ENCODE data around the gene RND1.
A peak's percentile ranks its signal among the peaks of the same experiment; 100 is the strongest.
"Not testable (repeated sequence)": the region's sequence is repeated elsewhere in the genome, so short reads cannot be mapped to it uniquely, and the experiment has no call there.

Gene RND1

DNA sequence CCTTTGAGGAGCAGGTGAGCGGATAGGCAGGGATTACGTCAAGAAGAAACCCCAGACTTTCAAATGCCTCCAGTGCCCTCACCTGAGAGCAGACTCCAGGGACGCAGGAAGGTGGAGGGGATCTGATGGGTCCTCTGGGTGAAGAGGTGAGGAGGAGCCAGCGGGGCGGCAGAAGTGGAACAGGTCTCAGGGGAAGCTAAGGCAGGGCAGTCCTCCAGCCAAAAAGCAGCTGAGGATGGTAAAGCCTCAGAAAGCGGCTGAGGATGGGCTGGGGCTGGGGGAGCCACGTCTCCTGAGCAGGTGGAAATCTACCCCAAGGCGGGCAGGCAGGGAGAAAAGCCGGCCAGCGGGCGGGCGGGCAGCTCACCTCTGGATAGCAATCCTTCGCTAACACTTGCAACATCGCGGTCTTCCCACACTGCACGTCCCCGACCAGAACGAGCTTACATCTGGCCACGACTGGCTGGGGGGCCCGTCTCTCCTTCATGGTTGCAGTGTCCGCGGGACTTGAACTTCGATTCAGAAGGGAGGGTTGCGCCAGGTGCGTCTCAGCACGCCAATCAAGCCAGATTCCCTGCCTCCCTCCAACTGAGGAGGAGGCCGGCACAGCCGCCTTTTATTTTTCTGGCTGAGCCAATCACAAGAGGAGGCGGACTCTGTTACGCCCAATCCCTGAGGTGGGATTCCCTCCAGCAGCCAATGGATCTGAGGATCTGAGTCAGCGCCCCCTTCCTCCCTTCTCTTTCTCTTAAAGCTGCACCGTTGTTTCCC lies at the start of gene RND1:
TSS of gene RND1 (minus strand) at position 590 of the 771 bp plus-strand sequence. CDS start at position 487, 103 bp downstream.
- peak; percentile 58 to 77 for DNase-seq (ENCODE audit: extremely low read depth in 1 of 2, low read depth in 1 of 2)

DNA sequence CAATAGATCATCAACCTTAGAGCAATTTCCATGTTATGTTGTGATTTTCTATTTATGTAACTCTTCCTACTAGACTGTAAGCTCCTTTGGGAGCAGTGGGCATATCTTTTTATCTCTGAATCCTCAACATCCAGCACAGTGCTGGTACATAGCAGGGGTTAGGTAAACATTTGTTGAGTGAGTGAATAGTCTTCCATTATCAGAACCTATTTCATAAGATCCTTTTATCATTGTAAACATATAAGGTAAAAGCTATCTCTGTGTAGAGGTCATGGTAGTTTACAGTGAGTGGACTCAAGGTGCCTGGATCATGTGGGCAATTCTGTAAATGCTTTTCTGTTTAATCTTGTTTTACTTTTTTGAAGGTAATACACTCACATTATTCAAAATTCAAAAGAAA lies 44.5 kb upstream of the RND1 start:
- DNase-seq (ENCODE audit: extremely low read depth in 1 of 2, low read depth in 1 of 2): no peak

DNA sequence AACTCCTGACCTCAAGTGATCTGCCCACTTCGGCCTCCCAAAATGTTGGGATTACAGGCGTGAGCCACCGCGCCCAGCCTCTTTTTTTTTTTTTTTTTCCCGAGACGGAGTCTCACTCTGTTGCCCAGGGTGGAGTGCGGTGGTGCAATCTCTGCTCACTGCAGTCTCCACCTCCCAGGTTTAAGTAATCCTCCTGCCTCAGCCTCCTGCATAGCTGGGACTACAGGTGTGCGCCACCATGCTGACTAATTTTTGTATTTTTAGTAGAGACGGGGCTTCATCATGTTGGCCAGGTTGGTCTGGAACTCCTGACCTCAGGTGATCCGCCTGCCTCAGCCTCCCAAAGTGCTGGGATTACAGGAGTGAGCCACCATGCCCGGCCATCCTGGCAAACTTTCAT lies 44.0 kb upstream of the RND1 start:
- not testable (repeated sequence) for DNase-seq (ENCODE audit: extremely low read depth in 1 of 2, low read depth in 1 of 2)

DNA sequence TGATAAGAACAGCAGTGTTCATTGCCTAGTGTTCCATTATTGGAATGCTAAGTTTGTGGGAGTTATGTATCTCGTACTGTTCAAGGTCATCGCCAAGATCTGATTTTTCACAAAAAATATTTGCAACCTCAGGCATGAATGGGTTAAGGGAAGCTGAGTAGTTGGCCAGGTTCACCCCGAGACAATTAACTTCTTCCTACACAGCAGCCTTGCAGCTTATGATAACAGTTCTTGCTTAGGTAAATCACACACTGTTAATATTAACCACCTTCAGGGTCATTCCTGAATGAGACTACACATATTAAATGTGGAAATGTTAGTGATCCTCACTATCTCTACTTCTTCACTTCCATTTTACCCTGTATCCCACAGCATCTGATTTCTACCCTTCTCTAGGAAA lies 41.6 kb upstream of the RND1 start:
- DNase-seq (ENCODE audit: extremely low read depth in 1 of 2, low read depth in 1 of 2): no peak

DNA sequence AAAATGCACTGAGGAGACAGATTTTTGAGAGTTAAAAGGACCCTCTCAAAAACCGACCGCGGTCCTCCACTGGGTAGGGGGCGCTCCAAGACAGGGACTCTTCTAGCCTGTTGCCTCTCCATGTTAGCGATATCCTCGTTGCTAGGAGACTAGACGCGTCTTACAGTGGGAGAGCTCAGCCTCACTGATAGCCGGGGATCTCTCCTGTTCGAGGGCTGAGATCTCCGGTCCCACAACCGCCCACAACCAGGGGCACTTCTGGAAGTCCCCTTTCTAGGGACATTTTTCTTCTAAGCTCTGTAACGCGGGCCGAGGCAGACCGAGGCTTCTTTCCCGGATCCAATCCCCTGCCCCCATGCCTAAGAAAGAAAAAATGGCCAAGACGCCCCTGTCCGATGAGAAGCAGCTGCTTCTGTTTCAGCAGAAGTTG lies 38.3 kb upstream of the RND1 start:
- DNase-seq (ENCODE audit: extremely low read depth in 1 of 2, low read depth in 1 of 2): peak; percentile 71 to 72

DNA sequence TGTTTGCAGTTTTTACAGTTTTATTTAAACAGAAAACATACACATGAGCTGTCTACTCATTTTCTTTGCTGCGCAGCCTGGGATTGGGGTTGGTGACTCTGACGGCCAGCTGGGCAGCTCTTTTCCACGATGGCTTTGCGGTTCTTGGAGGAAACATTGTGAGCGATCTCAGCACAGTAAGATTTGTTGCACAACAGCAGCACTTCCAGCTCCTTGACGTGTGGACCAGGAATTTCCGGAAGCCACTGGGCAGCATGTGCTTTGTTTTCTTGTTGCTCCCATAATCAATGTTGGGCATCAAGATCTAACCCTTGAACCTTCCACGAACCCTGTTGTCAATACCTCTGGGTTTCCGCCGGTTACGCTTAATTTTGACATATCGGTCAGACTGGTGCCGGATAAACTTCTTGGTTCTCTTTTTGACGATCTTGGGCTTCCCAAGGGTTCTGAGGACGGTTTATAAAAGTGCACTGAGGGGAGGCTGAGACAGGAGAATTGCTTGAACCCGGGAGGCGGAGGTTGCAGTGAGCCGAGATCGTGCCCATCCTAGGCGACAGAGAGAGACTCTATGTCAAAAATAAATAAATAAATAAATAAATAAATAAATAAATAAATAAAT lies 37.8 kb upstream of the RND1 start:
- no peak for DNase-seq (ENCODE audit: extremely low read depth in 1 of 2, low read depth in 1 of 2)

DNA sequence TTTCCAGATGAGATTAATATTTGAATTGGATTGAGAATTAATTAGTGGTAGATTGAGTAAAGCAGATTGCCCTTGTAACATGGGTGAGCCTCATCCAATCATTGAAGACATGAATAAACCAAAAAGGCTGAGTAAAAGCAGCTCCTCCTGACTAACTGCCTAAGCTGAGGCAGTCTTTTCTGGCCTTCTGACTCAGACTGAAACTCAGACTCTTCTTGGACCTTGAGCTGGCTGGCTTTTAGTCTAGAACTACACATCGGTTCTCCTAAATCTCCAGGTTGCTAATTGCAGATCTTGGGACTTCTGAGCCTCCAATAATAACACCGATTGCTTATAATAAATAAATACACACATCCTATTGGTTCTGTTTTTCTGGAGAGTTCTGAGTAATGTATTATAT lies 35.6 kb upstream of the RND1 start:
- DNase-seq (ENCODE audit: extremely low read depth in 1 of 2, low read depth in 1 of 2): no peak

DNA sequence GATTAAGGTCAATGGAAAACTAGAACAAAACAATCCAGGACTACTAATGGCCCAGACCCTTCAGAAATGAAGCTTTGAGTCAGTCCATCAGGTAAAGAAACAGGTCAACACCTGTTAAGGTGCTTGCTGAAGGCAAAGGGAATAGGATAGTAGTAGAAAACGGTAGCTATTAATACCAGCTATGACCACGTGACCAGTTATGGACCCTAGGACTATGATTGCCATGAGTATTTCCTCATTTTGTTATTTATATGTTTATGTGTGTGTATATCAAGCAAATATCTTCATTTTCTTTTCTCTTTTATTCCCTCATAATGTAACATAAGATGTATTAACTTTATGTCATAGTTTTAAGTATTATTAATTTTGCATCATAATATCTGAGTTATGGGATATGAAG lies 34.0 kb upstream of the RND1 start:
- no peak for DNase-seq (ENCODE audit: extremely low read depth in 1 of 2, low read depth in 1 of 2)

DNA sequence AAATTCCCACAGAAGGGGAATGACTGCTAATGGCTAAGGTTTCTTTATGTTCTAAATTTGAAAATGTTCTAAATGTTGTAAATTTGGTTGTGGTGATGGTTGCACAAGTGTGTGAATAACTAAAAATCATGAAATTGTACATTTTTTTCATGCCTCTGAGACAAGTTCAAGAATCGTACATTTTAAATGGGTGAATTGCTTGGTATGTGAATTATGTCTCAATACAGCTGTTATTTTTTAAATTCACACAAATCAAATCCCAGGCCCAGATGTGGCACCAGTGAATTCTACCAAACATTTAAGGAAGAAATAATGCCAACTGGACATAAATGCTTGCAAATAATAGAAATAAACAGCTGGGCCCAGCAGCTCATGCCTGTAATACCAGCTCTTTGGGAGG lies 28.6 kb upstream of the RND1 start:
- DNase-seq (ENCODE audit: extremely low read depth in 1 of 2, low read depth in 1 of 2): no peak

DNA sequence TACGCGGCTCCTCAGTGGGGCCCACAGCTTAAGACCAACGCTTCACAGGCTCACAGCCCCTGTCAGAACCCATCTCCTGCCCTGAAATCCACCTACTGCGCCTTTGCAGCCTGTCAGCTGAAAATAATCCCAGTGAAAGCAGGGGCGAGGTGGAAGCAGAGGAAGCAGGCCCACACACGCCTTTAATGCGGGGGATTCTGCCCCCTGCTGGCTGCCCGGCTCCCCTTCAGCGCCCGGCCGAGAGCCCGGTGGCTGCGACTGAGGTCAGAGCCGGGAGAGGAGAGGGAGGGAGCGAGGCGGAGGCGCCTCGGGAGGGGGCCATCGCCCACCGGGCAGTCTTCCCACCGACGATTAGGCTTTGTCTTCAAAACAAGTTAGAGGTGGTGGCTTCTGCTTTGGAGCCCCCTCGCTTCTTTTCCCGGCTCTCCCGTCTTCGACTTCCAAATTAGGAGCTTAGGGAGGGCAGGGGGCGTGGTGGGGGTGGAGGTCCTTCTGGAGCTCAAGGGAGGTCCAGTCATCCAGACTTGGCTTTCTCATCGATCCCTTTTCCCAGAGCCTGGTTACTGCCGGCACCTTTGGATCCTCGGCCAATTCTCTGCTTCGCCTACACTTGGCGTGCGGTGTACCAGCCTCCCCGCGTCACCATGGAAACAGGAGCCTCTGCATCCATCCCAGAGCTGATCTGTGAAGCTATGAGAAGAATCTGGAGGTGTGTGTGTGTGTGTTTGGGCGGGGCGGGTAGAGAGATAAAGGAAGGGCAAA lies 25.2 kb upstream of the RND1 start:
- DNase-seq (ENCODE audit: extremely low read depth in 1 of 2, low read depth in 1 of 2): peak; percentile 34 to 67

DNA sequence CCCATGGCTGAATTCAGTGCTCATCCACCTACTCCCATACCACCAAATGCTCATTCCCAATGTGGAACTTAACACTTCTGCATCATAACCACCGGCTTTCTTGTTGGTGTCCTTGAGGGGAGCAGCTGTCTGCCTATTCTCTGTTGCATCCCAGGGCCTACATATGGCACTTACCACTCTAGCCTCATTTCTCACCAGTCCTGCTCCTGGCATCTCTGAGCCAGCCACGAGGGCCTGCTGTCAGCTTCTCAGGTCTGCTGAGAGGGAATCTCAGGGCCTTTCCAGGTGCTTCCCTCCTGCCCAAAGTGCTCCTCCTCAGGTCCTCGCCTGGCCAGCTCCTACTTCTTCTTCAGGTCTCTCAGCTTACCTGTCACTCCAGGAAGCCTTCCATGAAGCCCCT lies 24.0 kb upstream of the RND1 start:
- no peak for DNase-seq (ENCODE audit: extremely low read depth in 1 of 2, low read depth in 1 of 2)

DNA sequence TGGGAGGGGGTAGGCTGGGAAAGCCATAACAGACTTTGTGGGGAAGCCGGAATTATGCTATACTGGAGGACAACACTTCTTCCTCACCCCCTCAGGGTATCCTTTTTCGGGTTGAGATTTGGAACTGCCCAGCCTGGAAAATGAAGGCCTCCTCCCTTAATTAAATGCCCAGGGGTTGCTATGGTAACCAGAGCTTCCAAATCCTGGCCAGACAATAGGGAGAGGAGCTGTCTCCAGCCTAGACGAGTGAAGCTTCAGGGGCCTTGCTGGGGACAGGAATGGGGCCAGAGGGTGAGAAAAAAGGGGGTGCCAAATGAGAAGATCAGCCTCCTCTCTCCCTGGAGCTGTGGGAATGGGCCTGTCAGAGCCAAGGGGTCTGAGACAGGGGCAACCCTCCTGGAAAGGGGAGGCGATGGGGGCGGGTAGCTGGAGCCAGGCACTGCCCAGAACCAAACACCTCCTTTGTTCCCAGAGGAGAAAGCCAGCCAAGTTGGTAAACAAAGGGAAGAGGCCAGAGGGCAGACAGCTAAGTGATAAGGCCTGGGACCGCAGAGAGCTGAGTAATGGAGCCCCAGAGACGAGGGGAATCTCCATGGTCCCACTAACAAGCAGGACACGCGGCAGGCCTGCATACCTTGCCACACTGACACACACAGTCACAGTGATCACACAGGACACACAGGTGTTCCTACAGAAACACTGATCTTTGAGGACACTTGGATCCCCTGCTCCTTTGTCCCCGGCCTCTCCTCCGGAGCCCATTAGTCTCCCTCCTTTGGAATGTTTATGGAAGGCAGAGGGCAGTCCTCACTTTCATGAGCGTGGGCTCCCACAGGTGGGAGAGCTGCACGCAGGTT lies 17.9 kb upstream of the RND1 start:
- DNase-seq (ENCODE audit: extremely low read depth in 1 of 2, low read depth in 1 of 2): no peak

DNA sequence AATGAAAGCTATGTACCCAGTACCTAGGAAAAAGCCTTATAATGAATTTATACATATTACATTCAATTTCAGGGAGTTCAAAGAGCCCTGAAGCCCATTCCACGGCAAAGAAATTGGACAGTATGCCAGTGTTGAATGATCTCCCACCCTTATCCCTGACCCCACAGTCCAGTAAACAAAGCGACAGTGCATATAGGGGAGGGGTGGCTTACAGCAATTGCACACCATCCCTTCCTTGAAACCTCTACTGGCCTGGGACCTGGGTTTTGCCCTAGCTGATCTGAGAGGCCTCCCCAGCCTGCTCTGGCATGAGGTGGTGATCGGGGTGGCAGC lies 17.3 kb upstream of the RND1 start:
- DNase-seq (ENCODE audit: extremely low read depth in 1 of 2, low read depth in 1 of 2): no peak

DNA sequence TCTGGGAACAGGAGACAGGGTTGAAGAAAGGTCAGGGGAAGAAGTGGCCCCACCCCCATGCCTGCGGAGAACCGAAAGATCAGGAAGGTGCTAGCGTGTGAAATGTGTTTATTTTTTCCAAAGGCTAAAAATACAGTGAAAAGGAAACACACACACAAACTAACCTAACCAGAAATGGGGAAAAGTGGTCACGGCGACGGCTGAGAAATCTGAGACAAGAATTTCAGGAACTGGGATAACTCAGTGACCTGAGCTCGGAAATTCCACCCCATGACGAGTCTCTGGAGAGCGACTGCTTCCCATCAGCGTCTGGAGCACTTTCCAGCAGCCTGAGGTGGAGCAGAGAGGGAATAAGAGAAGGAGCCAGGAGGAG lies 16.6 kb upstream of the RND1 start:
- no peak for DNase-seq (ENCODE audit: extremely low read depth in 1 of 2, low read depth in 1 of 2)

DNA sequence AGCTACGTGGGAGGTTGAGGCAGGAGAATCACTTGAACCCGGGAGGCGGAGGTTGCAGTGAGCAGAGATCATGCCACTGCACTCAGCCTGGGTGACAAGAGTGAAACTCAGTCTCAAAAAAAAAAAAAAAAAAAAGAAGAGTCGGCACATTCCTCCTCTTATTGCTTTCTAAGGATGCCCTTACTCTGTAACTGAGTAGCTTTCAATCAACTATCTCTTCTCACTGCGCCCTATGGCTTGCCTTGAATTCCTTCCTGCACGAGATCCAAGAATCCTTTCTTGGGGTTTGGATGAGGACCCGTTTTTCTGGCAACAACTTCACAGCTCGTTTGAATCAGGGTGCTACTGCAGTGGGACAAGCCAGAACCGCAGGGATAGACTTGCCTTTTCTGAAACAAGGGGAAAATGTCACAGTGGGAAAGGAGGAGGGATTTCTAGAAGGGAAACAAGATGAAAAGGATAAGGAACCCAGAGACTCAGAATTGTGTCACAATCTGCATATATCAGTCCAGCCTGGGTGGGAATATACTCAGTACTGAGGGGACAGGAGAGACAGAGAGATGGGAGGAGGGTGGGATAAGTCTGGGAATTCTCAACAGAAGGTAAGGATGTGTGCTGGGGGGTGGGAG lies 16.1 kb upstream of the RND1 start:
- no peak for DNase-seq (ENCODE audit: extremely low read depth in 1 of 2, low read depth in 1 of 2)

DNA sequence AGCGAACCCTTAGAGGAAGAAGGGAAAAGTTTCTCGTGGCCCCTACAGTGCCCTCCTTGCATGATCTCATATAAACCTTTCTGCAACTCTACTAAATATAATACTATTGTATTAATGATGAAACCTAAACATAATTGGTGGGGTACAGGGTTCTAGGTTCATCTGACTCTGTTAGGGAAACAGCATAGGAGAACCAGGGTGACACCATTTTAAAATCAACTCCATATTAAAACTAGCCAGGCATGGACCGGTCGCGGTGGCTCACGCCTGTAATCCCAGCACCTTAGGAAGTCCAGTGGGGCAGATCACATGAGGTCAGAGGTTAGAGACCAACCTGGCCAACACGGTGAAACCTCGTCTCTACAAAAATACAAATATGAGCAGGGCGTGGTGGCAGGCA lies 15.0 kb upstream of the RND1 start:
- no peak for DNase-seq (ENCODE audit: extremely low read depth in 1 of 2, low read depth in 1 of 2)

DNA sequence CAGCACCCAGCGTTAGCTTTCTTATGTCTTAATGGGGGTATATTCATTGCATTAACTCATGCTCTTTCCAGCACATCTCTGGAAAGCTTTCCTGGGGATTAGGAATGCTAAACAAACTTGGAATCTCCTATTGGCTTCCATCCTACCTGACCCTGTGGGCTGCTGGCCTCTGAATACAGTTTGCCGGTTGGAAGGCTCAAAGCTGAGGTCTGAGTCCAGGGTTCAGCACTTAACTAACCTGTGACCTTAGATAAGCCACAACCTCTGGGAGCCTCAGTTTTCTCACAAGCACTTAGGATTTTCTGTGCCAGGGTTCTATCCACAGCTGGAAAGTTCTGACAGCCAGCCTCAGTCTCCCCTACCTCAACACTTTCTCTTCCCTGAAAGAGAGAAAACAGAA lies 12.9 kb upstream of the RND1 start:
- no peak for DNase-seq (ENCODE audit: extremely low read depth in 1 of 2, low read depth in 1 of 2)

DNA sequence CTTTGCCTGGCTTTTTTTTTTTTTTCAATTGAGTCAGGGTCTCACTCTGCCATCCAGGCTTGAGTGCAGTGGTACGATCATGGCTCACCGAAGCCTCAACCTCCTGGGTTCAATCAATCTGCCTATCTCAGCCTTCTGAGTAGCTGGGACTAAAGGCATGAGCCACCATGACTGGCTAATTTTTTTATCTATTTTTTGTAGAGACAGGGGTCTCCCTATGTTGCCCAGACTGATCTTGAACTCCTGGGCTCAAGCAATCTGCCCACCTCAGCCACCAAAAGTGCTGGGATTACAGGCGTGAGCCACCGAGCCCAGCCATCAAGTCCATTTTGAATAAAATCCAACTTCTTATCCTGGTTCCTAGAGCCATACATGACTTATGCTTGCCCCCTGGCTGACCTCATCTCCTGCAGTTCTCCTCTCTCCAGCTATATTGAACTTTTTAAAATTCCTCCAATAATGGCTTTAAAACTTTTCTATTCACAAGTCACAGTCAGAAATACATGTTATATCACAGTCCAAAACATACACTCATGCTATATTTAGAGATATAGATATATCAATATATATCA lies 10.4 kb upstream of the RND1 start:
- DNase-seq (ENCODE audit: extremely low read depth in 1 of 2, low read depth in 1 of 2): no peak

DNA sequence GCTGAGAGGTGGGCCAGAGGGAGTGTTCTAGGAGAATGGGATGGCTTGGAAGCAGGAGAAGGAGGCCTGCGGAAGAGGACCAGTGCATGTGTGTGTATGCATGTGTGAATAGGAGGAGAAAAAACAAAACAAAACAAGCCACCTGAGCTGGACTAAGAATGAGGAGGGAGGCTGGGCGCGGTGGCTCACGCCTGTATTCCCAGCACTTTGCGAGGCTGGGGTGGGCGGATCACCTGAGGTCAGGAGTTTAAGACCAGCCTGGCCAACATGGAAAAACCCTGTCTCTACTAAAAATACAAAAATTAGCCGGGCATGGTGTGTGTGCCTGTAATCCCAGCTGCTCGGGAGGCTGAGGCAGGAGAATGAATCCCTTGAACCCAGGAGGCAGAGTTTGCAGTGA lies 7.9 kb upstream of the RND1 start:
- DNase-seq (ENCODE audit: extremely low read depth in 1 of 2, low read depth in 1 of 2): not testable (repeated sequence)

DNA sequence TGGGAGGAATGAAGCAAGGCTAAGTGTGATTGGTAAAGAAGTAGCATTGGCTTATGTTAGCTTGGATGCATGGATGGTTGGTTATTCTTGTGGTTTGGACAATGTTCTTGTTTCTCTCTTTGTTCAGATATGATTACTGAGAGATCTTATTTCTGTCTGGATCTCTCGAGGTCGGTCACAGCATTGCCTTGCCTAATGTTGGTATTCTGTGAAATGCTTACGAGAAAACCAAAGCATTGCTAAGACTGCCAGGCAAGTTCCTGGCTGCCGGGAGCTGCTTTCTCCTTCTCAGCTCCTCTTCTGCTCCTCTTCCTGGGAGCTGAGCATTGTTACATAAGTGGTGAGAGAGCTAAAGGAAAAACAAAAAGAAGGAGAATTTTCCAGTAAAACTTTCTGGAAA lies 7.4 kb upstream of the RND1 start:
- no peak for DNase-seq (ENCODE audit: extremely low read depth in 1 of 2, low read depth in 1 of 2)

All from activated CD8-positive, alpha-beta memory T cell treated with anti-CD3 and anti-CD28 coated beads for 1 hour (primary cell).